Activated T-helper 17 cell treated with anti-CD3 and anti-CD28 coated beads, Interleukin-2, amount 50 U/mL, for 72 hours (primary cell): ENCODE data around the gene LMBRD1. TPM values are rescaled to one million over a fixed set of nuclear protein-coding genes. Genes with fewer than 3 reads are reported as not detected.
"Not testable (repeated sequence)": the region's sequence is repeated elsewhere in the genome, so short reads cannot be mapped to it uniquely, and the experiment has no call there.

Source experiments
- ATAC-seq: fragments of 150-1000 bp; cut with Tn5 transposase; replicated peaks from 2 replicates; pipeline ENCODE4 v1.10.0; 2021; ENCODE audit warnings: mild to moderate bottlenecking, moderate library complexity
- H3K27ac Mint-ChIP-seq: one replicate; pipeline ENCODE4 v1.8.0; 2022; ENCODE audit warnings: mixed read lengths
- H3K27me3 Mint-ChIP-seq: one replicate; pipeline ENCODE4 v1.8.0; 2022; ENCODE audit warnings: mixed read lengths
- H3K36me3 Mint-ChIP-seq: one replicate; pipeline ENCODE4 v1.8.0; 2022; ENCODE audit warnings: low read depth, mild to moderate bottlenecking, mixed read lengths
- H3K4me1 Mint-ChIP-seq: one replicate; pipeline ENCODE4 v1.8.0; 2022; ENCODE audit warnings: mixed read lengths
- H3K4me3 Mint-ChIP-seq: one replicate; pipeline ENCODE4 v1.8.0; 2022; ENCODE audit warnings: mild to moderate bottlenecking, mixed read lengths
- H3K9me3 Mint-ChIP-seq: one replicate; pipeline ENCODE4 v1.8.0; 2022; ENCODE audit warnings: mixed read lengths
- total RNA-seq, 2 donors: library from RNA; stranded (reverse); gene quantifications; one replicate each; pipeline ENCODE4 v1.2.3, GENCODE V29; 2022

Gene LMBRD1
- total RNA-seq, 2 donors from 2014 or later = 18.4 to 26.1 TPM

GRCh38 chr6:69666779-69667178, 130.0 kb downstream of the LMBRD1 start:
- H3K4me1 Mint-ChIP-seq, H3K9me3 Mint-ChIP-seq, H3K4me3 Mint-ChIP-seq, H3K27me3 Mint-ChIP-seq, ATAC-seq, H3K27ac Mint-ChIP-seq: not testable (repeated sequence)
- H3K36me3 Mint-ChIP-seq = peaks cover 17% of the 10 kb centered on the region

GRCh38 chr6:69665437-69665836, 131.4 kb downstream of the LMBRD1 start:
- Mint-ChIP-seq H3K36me3 (peaks cover 6% of the 10 kb centered on the region), H3K27ac (no peak overlapping the region), H3K4me1 (peaks cover 7% of the 10 kb centered on the region), H3K9me3 (peaks cover 5% of the 10 kb centered on the region), H3K27me3 (peaks cover 10% of the 10 kb centered on the region), H3K4me3 (no peak overlapping the region)
- ATAC-seq = no peak

DNA sequence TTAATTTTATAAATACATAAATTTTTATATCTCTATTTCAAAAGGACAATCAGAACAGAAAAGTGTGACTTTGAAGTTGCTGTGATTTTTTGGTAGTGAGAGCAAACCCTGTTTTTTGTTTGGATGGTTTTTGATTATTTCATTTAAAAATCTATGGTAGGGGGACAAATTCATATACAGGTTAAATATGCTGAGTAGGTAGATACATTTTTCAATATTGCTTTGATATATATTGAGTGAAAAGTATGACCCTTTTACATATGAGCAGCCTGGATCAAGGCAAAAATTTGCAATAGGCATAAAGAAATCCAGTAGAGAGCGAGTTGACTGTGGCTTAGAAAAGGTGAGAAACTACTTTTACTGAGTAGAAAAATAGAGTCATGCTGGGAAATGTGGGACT, 132.3 kb downstream of the LMBRD1 start:
- Mint-ChIP-seq H3K27me3 (peaks cover 19% of the 10 kb centered on the region), H3K36me3 (no peaks in the 10 kb centered on the region), H3K4me3 (no peak overlapping the region), H3K27ac (no peak overlapping the region), H3K4me1 (peaks cover 7% of the 10 kb centered on the region), H3K9me3 (peaks cover 8% of the 10 kb centered on the region)
- ATAC-seq = no peak

- no peak for ATAC-seq
- Mint-ChIP-seq H3K4me3 (no peak overlapping the region), H3K27ac (no peak overlapping the region), H3K27me3 (peaks cover 27% of the 10 kb centered on the region), H3K4me1 (peaks cover 7% of the 10 kb centered on the region), H3K9me3 (peaks cover 18% of the 10 kb centered on the region), H3K36me3 (no peaks in the 10 kb centered on the region)
These were observed 133.6 kb downstream of the LMBRD1 start for GRCh38 chr6:69663215-69663614.

GRCh38 chr6:69650703-69651102, 146.1 kb downstream of the LMBRD1 start:
- no peaks in the 10 kb centered on the region for H3K4me1 Mint-ChIP-seq
- ATAC-seq = no peak
- no peak overlapping the region for H3K27ac Mint-ChIP-seq
- H3K4me3 Mint-ChIP-seq = no peak overlapping the region
- H3K9me3 Mint-ChIP-seq = peaks cover 4% of the 10 kb centered on the region
- peaks cover 7% of the 10 kb centered on the region for H3K27me3 Mint-ChIP-seq
- H3K36me3 Mint-ChIP-seq = no peaks in the 10 kb centered on the region

GRCh38 chr6:69647726-69648125, 149.1 kb downstream of the LMBRD1 start:
- Mint-ChIP-seq H3K4me3 (no peak overlapping the region), H3K27me3 (peaks cover 10% of the 10 kb centered on the region), H3K27ac (no peak overlapping the region), H3K9me3 (peaks cover 4% of the 10 kb centered on the region), H3K4me1 (no peaks in the 10 kb centered on the region), H3K36me3 (no peaks in the 10 kb centered on the region)
- no peak for ATAC-seq

- Mint-ChIP-seq H3K4me3 (no peak overlapping the region), H3K9me3 (peaks cover 4% of the 10 kb centered on the region), H3K4me1 (no peaks in the 10 kb centered on the region), H3K36me3 (no peaks in the 10 kb centered on the region), H3K27ac (no peak overlapping the region), H3K27me3 (peaks cover 19% of the 10 kb centered on the region)
- ATAC-seq = no peak
These were observed 153.1 kb downstream of the LMBRD1 start for GRCh38 chr6:69643688-69644087.

DNA sequence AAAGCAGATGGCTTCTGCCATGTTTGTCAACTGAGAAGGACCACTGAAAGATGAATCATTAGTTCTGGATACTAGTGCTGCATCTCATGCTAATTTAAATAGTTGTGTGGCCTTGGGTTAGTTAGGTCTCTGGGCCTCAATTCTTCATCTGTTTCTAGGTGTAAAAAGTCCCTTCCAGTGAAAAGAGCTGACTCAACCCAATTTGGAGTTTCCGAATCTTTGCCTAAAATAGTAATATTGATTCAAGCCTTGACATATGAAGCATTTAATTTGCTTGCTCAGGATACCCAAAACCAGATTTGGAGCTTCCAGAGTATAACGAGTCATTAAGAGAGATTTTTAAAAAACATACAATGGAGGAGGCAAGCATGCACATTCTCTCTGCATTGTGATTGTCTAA, 163.9 kb downstream of the LMBRD1 start:
- H3K4me1 Mint-ChIP-seq = peaks cover 9% of the 10 kb centered on the region

GRCh38 chr6:69631552-69632346, 165.1 kb downstream of the LMBRD1 start:
- no peaks in the 10 kb centered on the region for H3K36me3 Mint-ChIP-seq
- peaks cover 9% of the 10 kb centered on the region for H3K4me1 Mint-ChIP-seq
- peaks cover 3% of the 10 kb centered on the region for H3K9me3 Mint-ChIP-seq
- no peak overlapping the region for H3K27ac Mint-ChIP-seq
- H3K27me3 Mint-ChIP-seq = peaks cover 7% of the 10 kb centered on the region
- no peak overlapping the region for H3K4me3 Mint-ChIP-seq
- ATAC-seq = peak; percentile 65

More for the DNA sequence above, 163.9 kb downstream of the LMBRD1 start:
- peak; percentile 18 for ATAC-seq
- Mint-ChIP-seq H3K27me3 (peaks cover 7% of the 10 kb centered on the region), H3K27ac (no peak overlapping the region), H3K4me3 (no peak overlapping the region), H3K9me3 (no peaks in the 10 kb centered on the region), H3K36me3 (no peaks in the 10 kb centered on the region)

DNA sequence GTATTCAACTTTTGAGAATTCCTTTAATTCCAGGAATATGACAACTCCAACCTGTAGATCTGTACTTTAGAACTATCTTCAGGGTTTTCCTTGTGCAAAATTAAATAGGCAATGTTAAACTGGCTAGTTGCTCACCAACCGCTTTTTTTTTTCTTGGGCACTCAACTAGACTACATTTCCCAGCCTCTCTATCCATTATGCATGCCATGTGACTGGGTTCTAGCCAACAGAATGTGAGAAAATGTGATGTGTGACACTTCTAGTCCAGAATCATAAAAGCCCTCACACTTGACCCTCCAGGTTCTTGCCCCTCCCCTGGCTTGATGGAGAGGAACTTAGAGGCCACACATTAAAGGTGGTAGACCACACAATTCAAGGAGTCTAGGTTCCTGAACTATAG, 166.0 kb downstream of the LMBRD1 start:
- peaks cover 3% of the 10 kb centered on the region for H3K9me3 Mint-ChIP-seq
- no peak overlapping the region for H3K27ac Mint-ChIP-seq
- H3K36me3 Mint-ChIP-seq = no peaks in the 10 kb centered on the region
- no peak for ATAC-seq
- H3K4me1 Mint-ChIP-seq = peaks cover 9% of the 10 kb centered on the region
- H3K4me3 Mint-ChIP-seq = no peak overlapping the region
- peaks cover 6% of the 10 kb centered on the region for H3K27me3 Mint-ChIP-seq

DNA sequence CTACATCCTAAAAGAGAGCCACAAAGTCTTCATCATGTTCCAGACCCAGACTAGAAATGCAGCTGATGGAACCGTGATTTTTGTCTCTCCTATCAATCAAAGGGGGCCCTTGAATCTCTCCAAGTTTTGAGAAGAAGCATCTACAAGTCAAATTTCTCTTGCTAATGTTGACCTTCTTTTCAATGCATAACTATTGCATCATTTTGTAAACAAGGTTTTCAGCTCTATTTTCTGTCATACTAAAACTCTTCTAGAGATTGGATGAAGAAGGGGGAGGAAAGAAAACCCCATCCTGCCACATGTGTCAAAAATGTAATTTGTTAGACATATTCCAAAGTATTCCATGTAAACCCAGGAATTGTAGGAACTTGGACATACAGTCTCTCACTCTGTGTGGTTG, 169.2 kb downstream of the LMBRD1 start:
- H3K36me3 Mint-ChIP-seq = no peaks in the 10 kb centered on the region
- H3K4me1 Mint-ChIP-seq = peaks cover 9% of the 10 kb centered on the region
- H3K9me3 Mint-ChIP-seq = peaks cover 3% of the 10 kb centered on the region
- no peak overlapping the region for H3K4me3 Mint-ChIP-seq
- no peak overlapping the region for H3K27ac Mint-ChIP-seq
- peaks cover 12% of the 10 kb centered on the region for H3K27me3 Mint-ChIP-seq
- no peak for ATAC-seq

DNA sequence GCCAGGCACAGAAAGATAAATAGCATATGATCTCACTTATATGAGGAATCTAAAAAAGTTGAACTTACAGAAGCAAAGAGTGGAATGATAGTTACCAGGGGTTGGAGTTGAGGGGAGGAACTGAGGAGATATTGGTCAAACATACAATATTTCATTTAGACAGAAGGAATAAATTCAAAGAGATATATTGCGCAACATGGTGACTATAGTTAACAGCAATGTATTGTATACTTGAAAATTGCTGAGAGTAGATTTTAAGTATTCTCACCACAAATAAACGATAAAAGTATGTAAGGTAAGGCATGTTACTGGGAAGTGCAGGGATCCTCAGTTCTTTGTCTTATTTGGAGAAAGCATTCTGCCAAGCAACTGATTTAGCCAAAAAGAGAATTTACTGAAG, 171.9 kb downstream of the LMBRD1 start:
- no peaks in the 10 kb centered on the region for H3K36me3 Mint-ChIP-seq

More for the DNA sequence above, 171.9 kb downstream of the LMBRD1 start:
- Mint-ChIP-seq H3K27me3 (peaks cover 14% of the 10 kb centered on the region), H3K4me1 (no peaks in the 10 kb centered on the region), H3K9me3 (peaks cover 3% of the 10 kb centered on the region), H3K27ac (no peak overlapping the region), H3K4me3 (no peak overlapping the region)
- ATAC-seq = no peak

Other genes with a start within 250 kb of the LMBRD1 start
- gene COL19A1, start 69.5 kb upstream of the LMBRD1 start, total RNA-seq = 1 to 10 TPM in 1 of 2 donors, under 1 TPM in 1; 0.48 to 1.3 TPM